Hematopoietic multipotent progenitor cell treated with erythropoietin and hydrocortisone succinate and interleukin-3 and kit ligand, for 15 days (in vitro differentiated cells): ENCODE data around the gene TTLL9.

Experiments used
- DNase-seq: peaks from one replicate; pipeline ENCODE4 v3.0.0-alpha.2; 2015; ENCODE audit warnings: low spot score

The TTLL9 gene

GRCh38 chr20:31945785-31946184 is 75.4 kb downstream of the TTLL9 start:
- DNase-seq: no peak

GRCh38 chr20:31948008-31948407 is 77.6 kb downstream of the TTLL9 start:
- no peak for DNase-seq

- DNase-seq: peak; percentile 54
Observed at GRCh38 chr20:31949877-31950646, 79.6 kb downstream of the TTLL9 start.

- DNase-seq: no peak
Observed at GRCh38 chr20:31951203-31951529, 80.7 kb downstream of the TTLL9 start.

GRCh38 chr20:31951530-31952453 is 81.4 kb downstream of the TTLL9 start, which contains the start of gene PDRG1:
TSS of gene PDRG1 (minus strand) at chr20:31952046. CDS start at chr20:31951961, 85 bp downstream.
- DNase-seq: peak; percentile 96

- no peak for DNase-seq
Observed at GRCh38 chr20:31953556-31954148, 83.2 kb downstream of the TTLL9 start.

- DNase-seq: no peak
Observed at GRCh38 chr20:31954500-31954899, 84.1 kb downstream of the TTLL9 start.

GRCh38 chr20:31956556-31957526 is 86.4 kb downstream of the TTLL9 start:
- DNase-seq: no peak

GRCh38 chr20:31962761-31963160 is 92.3 kb downstream of the TTLL9 start:
- DNase-seq: no peak

- no peak for DNase-seq
Observed at GRCh38 chr20:31963889-31964288, 93.5 kb downstream of the TTLL9 start.

GRCh38 chr20:31966991-31967655 is 96.7 kb downstream of the TTLL9 start:
- no peak for DNase-seq

- DNase-seq: no peak
Observed at GRCh38 chr20:31967830-31968249, 97.4 kb downstream of the TTLL9 start, which contains the start of gene XKR7. TSS of gene XKR7 (plus strand) at chr20:31968151. CDS start at chr20:31968176, 25 bp downstream.

- peak; percentile 45 for DNase-seq
Observed at GRCh38 chr20:31968291-31969126, 98.1 kb downstream of the TTLL9 start.

GRCh38 chr20:31969991-31970390 is 99.6 kb downstream of the TTLL9 start:
- no peak for DNase-seq

- no peak for DNase-seq
Observed at GRCh38 chr20:31972471-31973021, 102.1 kb downstream of the TTLL9 start.

GRCh38 chr20:31974296-31974695 is 103.9 kb downstream of the TTLL9 start:
- no peak for DNase-seq

GRCh38 chr20:31974951-31975487 is 104.6 kb downstream of the TTLL9 start:
- DNase-seq: no peak

- no peak for DNase-seq
Observed at GRCh38 chr20:31975874-31976273, 105.4 kb downstream of the TTLL9 start.

- DNase-seq: no peak
Observed at GRCh38 chr20:31977080-31977479, 106.6 kb downstream of the TTLL9 start.
